ENCODE data around the gene ERF.

Gene ERF

DNA sequence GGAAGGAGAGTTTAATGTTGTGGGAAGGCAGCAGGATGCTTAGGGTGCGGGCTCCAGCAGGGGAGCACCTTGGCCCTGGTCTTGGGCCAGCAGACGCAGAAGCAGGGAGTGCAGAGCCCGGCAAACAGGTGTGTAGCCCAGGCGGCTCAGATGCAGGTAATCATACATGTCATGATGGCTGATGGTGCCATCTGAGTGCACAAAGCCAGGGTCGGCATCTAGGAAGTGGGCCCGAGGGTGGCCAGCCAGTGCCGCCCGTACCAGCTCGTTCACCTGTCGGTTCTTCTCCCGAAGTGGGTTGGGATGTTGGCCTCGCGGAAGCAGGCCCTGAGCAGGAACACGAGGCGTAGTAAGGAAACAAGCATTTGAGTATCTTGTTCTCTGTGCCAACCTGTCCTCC is 42.1 kb upstream of the ERF start:
- Histone ChIP-seq H3K27me3 (ENCODE audit: control insufficient read depth, insufficient read depth, low read length) (no peaks in the 10 kb centered on the region), H3K27ac (no peak overlapping the region), H3K79me2 (no peaks in the 10 kb centered on the region), H3K36me3 (ENCODE audit: control insufficient read depth, insufficient read depth, low read length) (no peaks in the 10 kb centered on the region), H3K4me1 (peaks cover 2% of the 10 kb centered on the region), H3K4me3 (ENCODE audit: low read depth, low read length) (no peak overlapping the region), H3K9ac (no peak overlapping the region), H3K4me2 (ENCODE audit: low read length) (no peak overlapping the region), H2AFZ (no peak overlapping the region), H3K9me3 (ENCODE audit: control insufficient read depth, low read length) (no peaks in the 10 kb centered on the region)
- TF ChIP-seq, protein P1, sequence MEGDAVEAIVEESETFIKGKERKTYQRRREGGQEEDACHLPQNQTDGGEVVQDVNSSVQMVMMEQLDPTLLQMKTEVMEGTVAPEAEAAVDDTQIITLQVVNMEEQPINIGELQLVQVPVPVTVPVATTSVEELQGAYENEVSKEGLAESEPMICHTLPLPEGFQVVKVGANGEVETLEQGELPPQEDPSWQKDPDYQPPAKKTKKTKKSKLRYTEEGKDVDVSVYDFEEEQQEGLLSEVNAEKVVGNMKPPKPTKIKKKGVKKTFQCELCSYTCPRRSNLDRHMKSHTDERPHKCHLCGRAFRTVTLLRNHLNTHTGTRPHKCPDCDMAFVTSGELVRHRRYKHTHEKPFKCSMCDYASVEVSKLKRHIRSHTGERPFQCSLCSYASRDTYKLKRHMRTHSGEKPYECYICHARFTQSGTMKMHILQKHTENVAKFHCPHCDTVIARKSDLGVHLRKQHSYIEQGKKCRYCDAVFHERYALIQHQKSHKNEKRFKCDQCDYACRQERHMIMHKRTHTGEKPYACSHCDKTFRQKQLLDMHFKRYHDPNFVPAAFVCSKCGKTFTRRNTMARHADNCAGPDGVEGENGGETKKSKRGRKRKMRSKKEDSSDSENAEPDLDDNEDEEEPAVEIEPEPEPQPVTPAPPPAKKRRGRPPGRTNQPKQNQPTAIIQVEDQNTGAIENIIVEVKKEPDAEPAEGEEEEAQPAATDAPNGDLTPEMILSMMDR (IDR thresholded peaks at IDR 0.05): no peak

DNA sequence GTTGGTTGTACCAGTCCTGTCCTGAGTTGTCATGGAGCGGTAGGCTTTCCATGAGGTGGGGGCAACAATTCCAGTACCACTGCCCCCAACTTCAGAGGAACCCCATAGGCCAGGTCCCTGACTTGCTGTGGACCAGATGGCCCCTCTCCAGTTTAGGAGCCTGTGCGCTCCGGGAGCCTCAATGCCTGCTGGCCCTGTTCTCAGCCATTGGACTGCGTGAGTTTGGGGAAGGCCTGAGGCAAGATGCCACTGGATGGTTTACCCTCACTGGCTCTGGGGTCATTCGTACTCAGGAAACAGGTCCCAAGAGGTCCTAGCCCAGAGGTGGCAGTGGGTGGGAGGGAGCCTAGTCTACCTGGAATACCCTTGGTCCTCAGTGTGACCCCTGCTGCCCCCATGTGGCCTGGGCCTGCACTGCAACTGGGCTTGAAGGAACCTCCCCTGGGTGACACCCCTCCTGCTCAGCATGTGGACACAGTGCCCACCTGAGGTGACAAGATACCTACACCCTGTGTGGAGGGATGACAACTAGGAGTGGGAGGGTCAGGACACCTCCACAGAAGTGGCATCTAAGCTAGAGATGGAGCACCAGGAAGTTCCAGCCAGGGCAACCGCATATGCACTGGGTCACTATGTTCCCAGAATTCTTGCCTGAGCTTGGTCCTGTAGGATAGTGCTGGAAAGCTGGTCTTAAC is 41.0 kb upstream of the ERF start:
- TF ChIP-seq, protein P1 (IDR thresholded peaks at IDR 0.05): peak; percentile 97
- no peaks in the 10 kb centered on the region for H3K9me3 ChIP-seq (ENCODE audit: control insufficient read depth, low read length)
- no peak overlapping the region for H3K4me2 ChIP-seq (ENCODE audit: low read length)
- no peaks in the 10 kb centered on the region for H3K36me3 ChIP-seq (ENCODE audit: control insufficient read depth, insufficient read depth, low read length)
- no peaks in the 10 kb centered on the region for H3K27me3 ChIP-seq (ENCODE audit: control insufficient read depth, insufficient read depth, low read length)
- H3K4me3 ChIP-seq (ENCODE audit: low read depth, low read length): no peak overlapping the region
- H2AFZ ChIP-seq: no peak overlapping the region
- H3K4me1 ChIP-seq: no peaks in the 10 kb centered on the region
- no peaks in the 10 kb centered on the region for H3K79me2 ChIP-seq
- no peak overlapping the region for H3K9ac ChIP-seq
- no peak overlapping the region for H3K27ac ChIP-seq

DNA sequence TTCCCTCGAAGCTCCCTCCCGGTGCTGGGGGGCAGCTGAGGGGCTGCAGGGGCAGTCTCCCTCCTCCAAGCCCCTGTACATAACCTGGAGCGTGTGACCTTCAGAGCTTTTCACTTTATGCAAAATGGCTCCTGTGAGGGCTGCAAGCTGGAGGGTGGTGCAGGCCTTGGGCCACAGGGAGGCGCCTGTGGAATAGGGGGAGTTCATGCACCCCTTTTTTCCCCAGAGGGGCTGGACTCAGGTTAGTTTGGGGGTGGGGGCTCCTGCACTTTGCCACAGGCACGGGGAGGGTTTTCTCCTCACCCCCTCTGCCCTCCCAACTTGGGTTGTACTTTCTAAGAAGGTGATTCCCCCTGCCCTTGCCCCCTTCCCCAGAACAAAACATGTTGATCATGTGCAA is 40.4 kb upstream of the ERF start:
- H3K4me1 ChIP-seq: no peaks in the 10 kb centered on the region
- no peak overlapping the region for H3K4me3 ChIP-seq (ENCODE audit: low read depth, low read length)
- H3K4me2 ChIP-seq (ENCODE audit: low read length): no peak overlapping the region
- H3K36me3 ChIP-seq (ENCODE audit: control insufficient read depth, insufficient read depth, low read length): no peaks in the 10 kb centered on the region
- no peaks in the 10 kb centered on the region for H3K27me3 ChIP-seq (ENCODE audit: control insufficient read depth, insufficient read depth, low read length)
- no peak overlapping the region for H2AFZ ChIP-seq
- no peak overlapping the region for H3K27ac ChIP-seq
- no peaks in the 10 kb centered on the region for H3K79me2 ChIP-seq
- TF ChIP-seq, protein P1 (IDR thresholded peaks at IDR 0.05): no peak
- H3K9me3 ChIP-seq (ENCODE audit: control insufficient read depth, low read length): no peaks in the 10 kb centered on the region
- H3K9ac ChIP-seq: no peak overlapping the region

DNA sequence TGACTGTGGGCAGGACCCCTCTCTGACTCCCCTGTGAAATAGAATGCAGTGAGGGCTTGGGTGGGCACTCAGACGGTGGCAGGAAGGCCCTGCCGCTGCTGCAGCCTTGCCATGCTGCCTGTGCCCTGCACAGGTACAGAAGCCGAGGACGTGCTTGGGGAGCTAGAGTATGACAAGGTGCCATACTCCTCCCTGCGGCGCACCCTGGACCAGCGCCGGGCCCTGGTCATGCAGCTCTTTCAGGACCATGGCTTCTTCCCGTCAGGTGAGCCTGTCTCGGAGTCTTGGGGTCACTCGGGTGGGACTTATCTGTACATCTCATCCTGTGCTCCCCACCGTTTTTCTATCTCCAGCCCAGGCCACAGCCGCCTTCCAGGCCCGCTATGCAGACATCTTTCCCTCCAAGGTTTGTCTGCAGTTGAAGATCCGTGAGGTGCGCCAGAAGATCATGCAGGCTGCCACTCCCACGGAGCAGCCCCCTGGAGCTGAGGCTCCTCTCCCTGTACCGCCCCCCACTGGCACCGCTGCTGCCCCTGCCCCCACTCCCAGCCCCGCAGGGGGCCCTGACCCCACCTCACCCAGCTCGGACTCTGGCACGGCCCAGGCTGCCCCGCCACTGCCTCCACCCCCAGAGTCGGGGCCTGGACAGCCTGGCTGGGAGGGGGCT is 39.7 kb upstream of the ERF start:
- no peak overlapping the region for H3K9ac ChIP-seq
- no peaks in the 10 kb centered on the region for H3K79me2 ChIP-seq
- H3K27me3 ChIP-seq (ENCODE audit: control insufficient read depth, insufficient read depth, low read length): no peaks in the 10 kb centered on the region
- no peak overlapping the region for H3K27ac ChIP-seq
- H2AFZ ChIP-seq: no peak overlapping the region
- no peaks in the 10 kb centered on the region for H3K9me3 ChIP-seq (ENCODE audit: control insufficient read depth, low read length)
- H3K36me3 ChIP-seq (ENCODE audit: control insufficient read depth, insufficient read depth, low read length): no peaks in the 10 kb centered on the region
- H3K4me1 ChIP-seq: no peaks in the 10 kb centered on the region
- no peak overlapping the region for H3K4me2 ChIP-seq (ENCODE audit: low read length)
- TF ChIP-seq, protein P1 (IDR thresholded peaks at IDR 0.05): no peak
- no peak overlapping the region for H3K4me3 ChIP-seq (ENCODE audit: low read depth, low read length)

DNA sequence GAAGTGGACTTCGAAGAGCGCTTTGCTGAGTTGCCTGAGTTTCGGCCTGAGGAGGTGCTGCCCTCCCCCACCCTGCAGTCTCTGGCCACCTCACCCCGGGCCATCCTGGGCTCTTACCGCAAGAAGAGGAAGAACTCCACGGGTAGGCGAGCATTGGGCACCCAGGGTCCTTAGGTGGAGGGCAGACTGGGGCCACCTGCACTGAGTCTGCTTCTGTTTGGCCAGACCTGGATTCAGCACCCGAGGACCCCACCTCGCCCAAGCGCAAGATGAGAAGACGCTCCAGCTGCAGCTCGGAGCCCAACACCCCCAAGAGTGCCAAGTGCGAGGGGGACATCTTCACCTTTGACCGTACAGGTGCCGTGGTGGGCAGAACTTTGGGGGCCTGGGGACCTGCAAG is 39.0 kb upstream of the ERF start:
- Histone ChIP-seq H3K9me3 (ENCODE audit: control insufficient read depth, low read length) (no peaks in the 10 kb centered on the region), H2AFZ (no peak overlapping the region), H3K27me3 (ENCODE audit: control insufficient read depth, insufficient read depth, low read length) (no peaks in the 10 kb centered on the region), H3K36me3 (ENCODE audit: control insufficient read depth, insufficient read depth, low read length) (no peaks in the 10 kb centered on the region), H3K4me2 (ENCODE audit: low read length) (no peak overlapping the region), H3K9ac (no peak overlapping the region), H3K4me1 (no peaks in the 10 kb centered on the region), H3K27ac (no peak overlapping the region), H3K79me2 (no peaks in the 10 kb centered on the region), H3K4me3 (ENCODE audit: low read depth, low read length) (no peak overlapping the region)
- TF ChIP-seq, protein P1 (IDR thresholded peaks at IDR 0.05): no peak
